ENCODE measurements around the gene GLE1. TPM values are rescaled to one million over a fixed set of nuclear protein-coding genes. Genes with fewer than 3 reads are reported as not detected.

GLE1 gene
- total RNA-seq, 2 donors from 2014 or later, result 14.7 to 16.6 TPM

- H3K36me3 Mint-ChIP-seq (ENCODE audit: low read depth), result peaks cover 3% of the 10 kb centered on the region
- Histone ChIP-seq H3K36me3 (ENCODE audit: control insufficient read depth, insufficient read depth, low read length) (peaks cover 16% of the 10 kb centered on the region), H3K4me3 (ENCODE audit: low read length) (peak overlapping the region; percentile 96), H3K27ac (ENCODE audit: low read depth, low read length) (no peak overlapping the region), H3K9me3 (ENCODE audit: control insufficient read depth, low read length) (no peaks in the 10 kb centered on the region), H3K27me3 (ENCODE audit: control insufficient read depth, insufficient read depth, low read length, poor library complexity, severe bottlenecking) (no peaks in the 10 kb centered on the region), H3K4me1 (ENCODE audit: control insufficient read depth, insufficient read depth, low read length) (peaks cover 13% of the 10 kb centered on the region), H3K9ac (ENCODE audit: extremely low read depth, low read length, poor library complexity, severe bottlenecking) (peak overlapping the region; percentile 95)
- no peak for TF ChIP-seq CTCF (conservative IDR thresholded peaks at IDR 0.05)
- H3K27me3 Mint-ChIP-seq (ENCODE audit: insufficient read depth), result peaks cover 1% of the 10 kb centered on the region
- no peaks in the 10 kb centered on the region for H3K9me3 Mint-ChIP-seq
- no peak overlapping the region for H3K27ac Mint-ChIP-seq
- H3K4me3 Mint-ChIP-seq, result no peak overlapping the region
- DNase-seq, result no peak
- WGBS, 2 experiments (ENCODE audit: insufficient coverage in 1 of 2, insufficient read length in 1 of 2), result 91% methylated on average over 1 of the region's 2 CpGs
- peaks cover 22% of the 10 kb centered on the region for H3K4me1 Mint-ChIP-seq
Observed at GRCh38 chr9:128556276-128556675, 51.8 kb downstream of the GLE1 start.

- H3K9me3 Mint-ChIP-seq, result no peaks in the 10 kb centered on the region
- Histone ChIP-seq H3K4me3 (ENCODE audit: low read length) (peak overlapping the region; percentile 96), H3K27me3 (ENCODE audit: control insufficient read depth, insufficient read depth, low read length, poor library complexity, severe bottlenecking) (no peaks in the 10 kb centered on the region), H3K4me1 (ENCODE audit: control insufficient read depth, insufficient read depth, low read length) (peaks cover 13% of the 10 kb centered on the region), H3K9ac (ENCODE audit: extremely low read depth, low read length, poor library complexity, severe bottlenecking) (no peak overlapping the region), H3K36me3 (ENCODE audit: control insufficient read depth, insufficient read depth, low read length) (peaks cover 19% of the 10 kb centered on the region), H3K27ac (ENCODE audit: low read depth, low read length) (no peak overlapping the region), H3K9me3 (ENCODE audit: control insufficient read depth, low read length) (no peaks in the 10 kb centered on the region)
- H3K36me3 Mint-ChIP-seq (ENCODE audit: low read depth), result peaks cover 7% of the 10 kb centered on the region
- no peak overlapping the region for H3K27ac Mint-ChIP-seq
- H3K4me1 Mint-ChIP-seq, result peaks cover 15% of the 10 kb centered on the region
- no peak for DNase-seq
- no peaks in the 10 kb centered on the region for H3K27me3 Mint-ChIP-seq (ENCODE audit: insufficient read depth)
- TF ChIP-seq CTCF (conservative IDR thresholded peaks at IDR 0.05), result no peak
- 85 to 98% methylated on average over 2 to 5 of the region's 5 CpGs for WGBS, 2 experiments (ENCODE audit: insufficient coverage in 1 of 2, insufficient read length in 1 of 2)
- H3K4me3 Mint-ChIP-seq, result no peak overlapping the region
Observed at GRCh38 chr9:128556926-128557634, 52.6 kb downstream of the GLE1 start.

DNA sequence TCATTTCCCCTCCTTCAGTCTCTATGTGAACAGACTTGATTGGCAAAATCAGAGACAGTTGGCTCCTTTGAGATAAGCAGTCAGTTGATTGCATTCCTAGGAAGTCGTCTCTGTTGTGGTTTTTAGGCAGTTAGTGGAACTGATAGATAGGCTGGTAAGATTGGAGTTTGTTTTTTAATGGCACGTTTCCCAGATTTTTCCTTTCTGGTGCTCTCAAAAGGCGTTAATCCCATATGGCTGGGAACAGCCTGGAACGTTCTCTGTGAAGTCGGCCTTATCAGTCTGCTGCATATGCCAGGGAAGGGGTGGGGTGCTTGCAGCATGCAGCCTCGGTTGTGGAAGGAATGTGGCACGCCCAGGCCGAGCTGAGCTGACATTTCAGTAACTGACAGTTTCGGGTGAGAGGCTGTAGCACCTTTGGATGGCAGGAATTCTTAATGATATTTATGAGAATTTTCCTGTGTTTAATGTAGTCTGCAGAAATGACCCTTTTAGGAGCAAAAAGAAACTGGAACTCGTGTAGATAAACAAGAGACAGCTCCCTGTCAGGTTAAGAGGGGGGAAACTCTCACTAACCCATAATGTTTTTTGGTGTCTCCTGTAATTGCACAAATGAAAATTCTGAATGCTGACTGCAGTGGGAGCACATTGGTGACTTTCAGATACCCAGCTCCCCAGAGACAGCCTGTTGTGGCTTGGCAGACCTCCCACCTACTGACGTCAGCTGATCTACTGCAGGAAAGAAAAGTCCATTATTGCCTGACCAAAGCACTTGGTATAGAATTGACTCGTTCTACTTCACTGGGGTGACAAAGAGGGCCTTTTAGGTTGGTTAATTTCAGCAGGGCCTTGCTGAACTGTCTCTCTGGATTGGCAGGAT, 54.2 kb downstream of the GLE1 start:
- peak overlapping the region; percentile 23 for H3K9ac ChIP-seq (ENCODE audit: extremely low read depth, low read length, poor library complexity, severe bottlenecking)
- peak overlapping the region; percentile 33 for H3K27ac ChIP-seq (ENCODE audit: low read depth, low read length)
- Mint-ChIP-seq H3K9me3 (no peaks in the 10 kb centered on the region), H3K36me3 (ENCODE audit: low read depth) (peaks cover 12% of the 10 kb centered on the region), H3K4me3 (peak overlapping the region; percentile 11), H3K4me1 (peaks cover 15% of the 10 kb centered on the region), H3K27ac (peak overlapping the region; percentile 80), H3K27me3 (ENCODE audit: insufficient read depth) (no peaks in the 10 kb centered on the region)
- peaks cover 27% of the 10 kb centered on the region for H3K36me3 ChIP-seq (ENCODE audit: control insufficient read depth, insufficient read depth, low read length)
- H3K9me3 ChIP-seq (ENCODE audit: control insufficient read depth, low read length), result no peaks in the 10 kb centered on the region
- WGBS, 2 experiments (ENCODE audit: insufficient coverage in 1 of 2, insufficient read length in 1 of 2), result 41 to 51% methylated on average over 8 to 12 of the region's 12 CpGs
- TF ChIP-seq CTCF (conservative IDR thresholded peaks at IDR 0.05), result no peak
- no peaks in the 10 kb centered on the region for H3K27me3 ChIP-seq (ENCODE audit: control insufficient read depth, insufficient read depth, low read length, poor library complexity, severe bottlenecking)
- peak overlapping the region; percentile 27 for H3K4me3 ChIP-seq (ENCODE audit: low read length)
- peaks cover 13% of the 10 kb centered on the region for H3K4me1 ChIP-seq (ENCODE audit: control insufficient read depth, insufficient read depth, low read length)
- DNase-seq, result peak; percentile 73
